ENCODE results near the gene DCAF4.

DNA sequence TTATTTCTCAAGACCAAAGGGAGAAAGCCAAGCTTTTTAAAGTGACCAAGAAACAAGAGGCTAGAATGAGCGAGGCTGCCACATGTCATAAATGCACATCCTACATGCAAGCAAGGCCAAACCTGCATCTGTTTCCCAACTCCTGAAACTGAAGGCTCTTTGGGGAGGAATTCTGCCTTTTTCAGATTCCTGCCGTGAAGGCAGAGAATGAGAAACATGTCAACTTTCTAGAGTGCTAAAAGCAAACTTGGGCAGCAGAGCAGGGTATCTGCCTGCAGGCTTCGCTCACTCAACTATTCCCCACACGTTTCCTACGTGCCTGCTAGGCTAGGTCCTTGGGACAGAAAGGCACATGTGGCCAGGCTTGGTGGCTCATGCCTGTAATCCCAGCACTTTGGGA is 47.5 kb upstream of the DCAF4 start:
- TF ChIP-seq POLR2A (IDR thresholded peaks at IDR 0.05; ENCODE audit: extremely low read depth, insufficient read length) (no peak), CTCF (IDR thresholded peaks at IDR 0.05; ENCODE audit: low read depth, low read length) (no peak), MAX (IDR thresholded peaks at IDR 0.05; ENCODE audit: low read depth, low read length) (no peak), MYC (IDR thresholded peaks at IDR 0.05; ENCODE audit: low read depth, low read length) (no peak)

All from NB4 (cell line).